NCI-H510A treated with DMSO at 0.1 percent for 48 hours (cell line): ENCODE data around the gene BBIP1.

Experiments
- DNase-seq: peaks from one replicate; lab custom pipeline; 2025; lab: John Stamatoyannopoulos, UW

The BBIP1 gene

GRCh38 chr10:110918643-110919348 lies at the start of gene BBIP1:
BBIP1 (minus strand) TSS chr10:110919180; CDS start chr10:110918157, 1,023 bp downstream.
- peak; percentile 99 for DNase-seq

GRCh38 chr10:110967645-110968044 lies 48.7 kb upstream of the BBIP1 start:
- no peak for DNase-seq

DNA sequence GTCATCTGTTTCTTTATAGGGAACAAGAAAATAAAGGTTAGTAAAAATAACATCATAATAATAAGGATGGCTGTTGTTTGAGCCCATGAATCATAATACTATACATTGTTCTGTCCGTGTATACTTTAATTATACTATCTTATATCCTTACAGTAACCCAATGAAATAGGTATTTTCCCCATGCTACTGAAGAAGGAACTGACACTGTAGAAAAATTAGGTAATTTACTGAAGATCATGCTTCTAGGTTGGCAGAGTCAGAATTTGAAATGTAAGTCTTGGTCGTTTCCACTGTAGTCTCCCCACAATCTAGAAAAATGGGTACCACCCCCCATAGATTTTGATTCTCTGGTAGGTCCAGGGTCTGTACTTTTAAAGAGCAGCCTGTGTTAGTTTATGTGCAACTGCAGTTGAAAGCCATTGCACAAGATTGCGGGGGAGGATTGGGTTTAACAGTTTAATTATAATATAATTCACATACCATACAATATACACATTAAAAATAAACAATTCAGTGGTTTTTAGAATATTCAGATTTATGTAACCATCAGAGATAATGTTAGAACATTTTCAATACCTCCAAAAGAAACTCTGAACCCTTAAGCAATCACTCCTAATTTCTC lies 48.1 kb upstream of the BBIP1 start:
- DNase-seq, result no peak

DNA sequence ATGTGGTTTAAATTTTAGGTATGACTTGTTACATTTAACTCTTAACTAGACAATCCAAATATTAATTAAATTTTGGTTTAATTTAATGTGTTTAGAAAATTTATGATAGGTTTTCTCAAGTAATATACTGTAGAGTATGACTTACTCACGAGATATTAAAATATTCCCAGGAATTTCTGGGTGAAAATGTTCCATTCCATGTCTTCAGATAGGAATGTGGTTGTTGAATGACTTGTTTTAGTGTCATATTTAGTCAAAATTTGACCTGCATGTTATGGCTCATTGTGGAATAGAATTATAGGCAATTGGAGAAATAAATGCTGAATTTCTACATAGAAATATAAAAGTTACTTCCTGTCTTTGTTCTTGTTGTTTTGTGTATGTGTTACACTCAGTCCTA lies 47.2 kb upstream of the BBIP1 start:
- no peak for DNase-seq

DNA sequence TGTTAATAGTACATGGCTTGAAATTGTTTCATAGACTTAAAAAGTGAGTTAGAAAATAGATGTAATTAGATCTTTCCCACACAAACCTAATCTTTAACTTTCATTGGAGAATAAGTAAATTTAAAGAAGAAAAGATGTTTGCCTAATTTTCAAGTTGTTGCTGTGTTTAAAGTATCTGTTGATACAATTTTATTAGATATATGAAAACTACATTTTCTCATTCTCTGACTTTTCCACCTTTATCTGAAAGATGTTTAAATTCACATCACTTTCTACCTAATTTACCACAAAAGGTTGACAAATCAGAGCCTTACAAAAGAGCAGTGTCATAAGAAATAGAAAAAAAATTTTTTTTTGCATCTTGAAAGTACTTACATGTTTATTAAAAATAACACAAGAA lies 46.2 kb upstream of the BBIP1 start:
- DNase-seq, result no peak

DNA sequence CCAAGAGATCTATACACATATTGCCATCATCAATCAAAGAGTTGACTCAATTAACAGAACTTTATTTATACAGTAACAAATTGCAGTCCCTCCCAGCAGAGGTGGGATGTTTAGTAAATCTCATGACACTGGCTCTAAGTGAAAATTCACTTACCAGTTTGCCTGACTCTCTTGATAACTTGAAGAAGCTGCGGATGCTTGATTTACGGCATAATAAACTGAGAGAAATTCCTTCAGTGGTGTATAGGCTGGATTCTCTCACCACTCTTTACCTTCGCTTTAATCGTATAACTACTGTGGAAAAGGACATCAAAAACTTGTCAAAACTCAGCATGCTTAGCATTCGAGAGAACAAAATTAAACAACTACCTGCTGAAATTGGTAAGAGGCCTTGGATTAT lies 45.7 kb upstream of the BBIP1 start:
- DNase-seq, result no peak

DNA sequence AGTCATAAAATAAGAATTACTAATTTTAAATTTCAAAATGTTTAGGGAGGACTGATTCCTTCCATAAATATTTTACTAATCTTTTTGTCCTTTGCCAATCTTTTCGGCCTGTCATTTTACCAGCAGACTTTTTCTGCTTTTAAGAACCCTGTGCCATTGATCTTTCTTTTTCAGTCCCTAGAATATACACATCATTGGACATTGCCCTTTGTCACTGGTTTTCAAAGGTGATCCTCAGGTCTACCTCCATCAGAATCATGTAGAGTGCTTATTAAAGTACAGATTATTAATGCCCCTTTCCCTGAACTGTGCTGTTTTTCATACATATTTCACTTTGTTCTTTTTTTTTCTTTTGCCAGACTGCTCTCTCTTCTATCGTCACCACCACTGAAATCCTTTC lies 44.2 kb upstream of the BBIP1 start:
- DNase-seq, result no peak

GRCh38 chr10:110962443-110962842 lies 43.5 kb upstream of the BBIP1 start:
- no peak for DNase-seq

GRCh38 chr10:110960333-110960712 lies 41.3 kb upstream of the BBIP1 start:
- DNase-seq, result no peak

DNA sequence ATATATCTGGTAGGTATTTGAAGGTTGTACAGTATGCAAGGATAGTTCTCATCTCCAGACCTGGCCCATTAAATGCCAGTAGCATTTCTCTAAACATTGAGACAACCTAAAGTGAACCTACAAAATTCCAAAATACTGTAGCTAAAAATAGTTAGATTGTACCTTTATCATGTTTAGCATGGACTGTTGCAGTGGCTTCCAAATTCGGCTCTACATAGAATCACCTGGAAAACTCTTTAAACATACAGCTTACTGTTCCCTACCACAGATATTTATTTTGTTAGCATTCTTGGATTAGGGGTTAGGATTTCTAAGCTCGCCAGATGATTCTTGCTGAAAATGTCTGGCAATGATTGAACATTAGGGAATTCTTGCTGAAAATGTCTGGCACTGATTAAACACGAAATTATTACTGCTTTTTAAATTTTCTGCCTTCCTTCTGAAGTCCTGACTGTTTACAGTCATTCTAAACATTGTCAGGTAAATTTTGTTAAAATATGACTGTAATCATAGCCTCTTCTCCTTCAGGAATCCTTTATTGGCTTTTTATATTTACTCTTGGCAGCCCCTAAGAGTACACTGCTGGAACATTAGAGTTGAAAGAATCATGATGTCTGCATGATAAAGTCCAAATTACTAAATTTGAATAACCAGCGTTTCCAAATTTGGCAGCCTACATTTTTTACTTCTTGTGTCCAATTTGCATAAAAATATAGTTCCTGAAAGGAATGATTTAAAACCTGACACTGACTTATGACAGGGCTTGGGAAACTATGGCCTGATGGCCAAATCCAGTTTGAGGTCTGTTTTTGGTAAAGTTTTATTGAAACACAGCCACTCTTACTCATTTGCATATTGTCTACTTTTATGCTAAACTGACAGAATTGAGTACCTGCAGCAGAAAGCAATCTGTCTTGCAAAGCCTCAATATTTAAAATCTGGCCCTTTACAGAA lies 40.7 kb upstream of the BBIP1 start:
- no peak for DNase-seq

- DNase-seq, result no peak
These were observed 38.6 kb upstream of the BBIP1 start for GRCh38 chr10:110957606-110958005.

DNA sequence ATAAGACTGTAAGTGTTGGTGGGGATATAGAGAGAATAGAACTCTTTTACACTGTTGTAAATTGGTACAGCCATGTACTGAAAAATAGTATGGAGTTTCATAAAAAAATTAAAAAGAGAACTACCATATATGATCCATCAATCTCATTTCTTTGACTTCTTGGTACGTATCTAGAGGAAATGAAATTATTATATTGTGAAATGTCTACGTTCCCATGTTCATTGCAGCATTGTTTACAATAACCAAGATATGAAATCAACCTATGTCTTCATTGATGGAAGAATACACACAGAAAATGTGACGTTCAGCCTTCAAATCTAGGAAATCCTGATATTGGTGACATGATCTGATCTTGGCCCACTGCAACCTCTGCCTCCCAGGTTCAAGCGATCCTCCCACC lies 32.4 kb upstream of the BBIP1 start:
- DNase-seq, result no peak

DNA sequence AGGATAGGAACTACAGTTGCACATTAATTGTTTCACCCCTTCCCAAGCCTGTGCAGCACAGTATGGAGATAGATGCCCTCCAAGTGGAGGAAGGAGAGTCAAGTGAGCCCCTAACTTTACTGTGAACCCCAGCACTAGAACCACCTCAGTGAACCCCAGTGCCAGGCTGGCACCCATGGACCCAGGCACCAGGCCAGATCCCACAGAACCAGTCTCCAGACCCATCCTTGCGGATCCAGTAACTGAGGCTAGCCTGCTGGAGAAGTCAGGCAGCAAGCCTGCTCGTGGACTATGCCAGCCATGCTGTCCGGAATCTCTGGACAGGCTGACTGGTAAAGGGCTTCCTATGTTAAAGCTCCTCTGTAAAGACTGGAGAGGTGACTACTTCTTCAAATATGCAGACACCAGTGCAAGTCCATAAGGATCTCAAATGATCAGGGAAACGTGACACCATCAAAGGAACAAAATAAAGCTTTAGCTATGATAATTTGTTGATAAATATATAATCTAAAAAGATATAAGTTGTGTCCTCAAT lies 28.1 kb upstream of the BBIP1 start:
- DNase-seq, result no peak

DNA sequence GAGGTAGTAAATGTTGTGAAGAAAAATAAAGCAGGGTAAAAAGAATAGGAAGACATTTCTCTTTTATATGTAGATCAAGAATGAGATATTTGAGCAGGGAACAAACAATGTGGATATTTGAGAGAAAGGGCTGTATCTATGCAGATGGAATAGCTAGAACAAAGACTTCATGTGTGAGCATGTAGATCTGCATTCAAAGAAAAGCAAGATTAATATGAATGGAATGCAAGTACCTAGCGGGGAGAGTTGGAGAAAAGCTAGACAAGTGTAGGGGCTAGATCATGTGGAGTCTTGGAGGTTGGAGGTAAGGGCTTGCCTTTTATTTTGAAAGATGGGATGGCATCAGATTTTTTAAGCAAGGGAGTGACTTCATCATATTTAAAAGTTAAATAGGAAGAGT lies 27.5 kb upstream of the BBIP1 start:
- no peak for DNase-seq

DNA sequence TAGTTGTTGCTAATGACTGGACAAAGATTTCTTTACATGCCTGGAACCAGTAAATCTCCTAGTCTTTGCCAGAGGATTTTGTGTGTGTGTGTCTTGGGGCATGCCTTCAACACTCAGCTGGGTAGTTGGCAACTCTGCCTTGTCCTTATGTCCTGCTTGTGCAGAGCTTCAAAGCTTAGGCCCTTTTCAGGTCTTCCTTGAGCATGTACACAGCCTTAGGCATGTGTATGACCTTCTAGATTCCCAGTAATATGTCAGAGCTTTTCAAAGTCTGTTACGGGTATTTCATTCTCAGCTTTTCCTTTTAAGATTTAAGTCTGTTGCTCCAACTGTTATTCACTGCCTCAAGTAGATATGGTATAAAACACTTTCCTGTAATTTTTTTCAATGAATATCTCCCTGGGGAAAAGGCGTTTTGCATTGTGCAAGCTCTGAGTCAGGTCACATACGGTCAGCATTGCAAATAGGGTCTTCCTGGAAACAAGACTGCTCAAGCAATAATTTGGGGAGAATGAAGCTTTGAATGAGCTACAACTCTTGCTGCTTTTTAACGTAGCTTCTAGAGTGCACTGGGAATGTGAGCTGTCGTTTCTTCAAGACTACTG lies 25.9 kb upstream of the BBIP1 start:
- DNase-seq, result no peak

GRCh38 chr10:110939419-110939818 lies 20.4 kb upstream of the BBIP1 start:
- DNase-seq, result no peak

DNA sequence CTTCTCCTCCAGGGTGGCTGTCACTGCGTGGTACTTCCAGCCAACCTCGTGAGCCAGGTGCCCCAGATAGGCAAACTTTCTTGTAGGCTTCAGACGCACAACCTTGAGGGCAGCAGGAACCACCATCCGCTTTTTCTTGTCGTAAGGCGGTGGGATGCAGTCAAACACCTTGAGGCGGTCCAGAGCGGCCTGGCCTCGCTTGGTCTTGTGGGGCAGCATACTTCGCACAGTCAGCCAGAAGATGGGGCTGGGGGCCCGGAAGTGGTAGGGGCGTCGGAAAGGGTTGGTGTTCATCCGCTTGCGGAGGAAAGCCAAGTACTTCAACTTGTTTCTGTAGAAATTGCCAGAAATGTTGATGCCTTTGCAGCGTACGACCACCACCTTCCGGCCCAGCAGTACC lies 17.8 kb upstream of the BBIP1 start:
- DNase-seq, result no peak

GRCh38 chr10:110932505-110933180 lies 13.7 kb upstream of the BBIP1 start:
- no peak for DNase-seq

GRCh38 chr10:110931769-110932381 lies 12.9 kb upstream of the BBIP1 start:
- DNase-seq, result no peak

- no peak for DNase-seq
These were observed 8.5 kb upstream of the BBIP1 start for GRCh38 chr10:110927461-110927860.

DNA sequence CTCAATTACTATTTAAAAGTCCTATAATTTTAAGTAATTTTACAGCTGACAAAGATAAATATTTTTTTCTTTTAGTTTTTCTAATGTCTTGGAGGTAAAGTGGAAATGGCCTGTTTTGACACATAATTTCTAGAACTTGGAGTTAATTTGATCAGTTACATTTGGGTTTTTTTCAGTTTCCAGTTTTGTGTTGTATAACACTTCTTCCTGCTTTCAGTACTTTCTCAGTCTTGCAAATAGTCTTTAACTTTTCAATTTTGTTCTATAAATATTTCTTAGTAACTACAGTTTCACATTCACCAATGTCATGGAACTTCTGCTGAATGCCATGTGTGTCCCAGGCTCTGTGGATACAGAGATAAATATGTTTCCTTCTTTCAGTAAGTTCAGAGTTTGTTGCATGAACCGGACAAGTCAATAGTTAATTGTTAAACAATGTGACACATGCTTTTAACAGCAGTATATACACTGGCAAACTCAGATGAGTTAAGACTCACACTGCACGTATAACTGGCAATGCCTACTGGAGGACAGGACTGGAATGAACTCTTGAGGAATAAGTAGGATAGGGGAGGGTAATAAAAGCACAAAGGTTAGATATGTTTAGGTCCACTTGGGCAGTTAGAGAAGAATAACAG lies 5.0 kb upstream of the BBIP1 start:
- no peak for DNase-seq
